Liver (tissue), 9 donors: ENCODE results near the gene BMP10. TPM values are rescaled to one million over a fixed set of nuclear protein-coding genes. Genes with fewer than 3 reads are reported as not detected.

ENCODE experiments used
- DNase-seq: peaks from one replicate; pipeline ENCODE4 v3.0.0-alpha.2; 2017; ENCODE audit warnings: low spot score
- H3K27ac ChIP-seq, 2 donors: one replicate each; pipeline ENCODE4 v1.7.0; 2013; ENCODE audit warnings: inconsistent platforms in 2 of 2, low read length in 2 of 2, control low read depth in 1 of 2, low read depth in 1 of 2, mild to moderate bottlenecking in 1 of 2
- H3K27me3 ChIP-seq, 4 donors: one replicate each; pipeline versions ENCODE4 v1.6.1 to v1.7.0; 2013; ENCODE audit warnings: low read length in 3 of 4, inconsistent platforms in 1 of 4, mild to moderate bottlenecking in 1 of 4, moderate library complexity in 1 of 4; ENCODE audit not compliant: control insufficient read depth in 4 of 4, insufficient read depth in 4 of 4
- H3K36me3 ChIP-seq, 4 donors: one replicate each; pipeline versions ENCODE4 v1.6.1 to v1.7.0; 2013; ENCODE audit warnings: low read length in 3 of 4, mild to moderate bottlenecking in 3 of 4, low read depth in 1 of 4, moderate library complexity in 1 of 4; ENCODE audit not compliant: control insufficient read depth in 4 of 4, insufficient read depth in 3 of 4
- H3K4me1 ChIP-seq, 4 donors: one replicate each; pipeline versions ENCODE4 v1.6.1 to v1.7.0; 2013; ENCODE audit warnings: low read length in 3 of 4, mild to moderate bottlenecking in 3 of 4, moderate library complexity in 1 of 4; ENCODE audit not compliant: control insufficient read depth in 4 of 4, insufficient read depth in 4 of 4
- H3K4me3 ChIP-seq, 3 donors: one replicate each; pipeline versions ENCODE4 v1.6.1 to v1.7.0; 2013; ENCODE audit warnings: low read length in 3 of 3, control low read depth in 1 of 3, low read depth in 1 of 3, mild to moderate bottlenecking in 1 of 3
- H3K9ac ChIP-seq, 2 donors: one replicate each; pipeline ENCODE4 v1.7.0; 2013; ENCODE audit warnings: low read length in 2 of 2, mild to moderate bottlenecking in 2 of 2, moderate library complexity in 2 of 2, control low read depth in 1 of 2, low read depth in 1 of 2
- H3K9me3 ChIP-seq, 4 donors: one replicate each; pipeline versions ENCODE4 v1.6.1 to v1.7.0; 2013; ENCODE audit warnings: low read length in 3 of 4; ENCODE audit not compliant: control insufficient read depth in 4 of 4
- CTCF ChIP-seq: fragments of 150-350 bp; IDR thresholded peaks from 2 replicates; pipeline ENCODE4 v1.5.1; 2017; ENCODE audit warnings: improper control_type of control experiment, low read depth, low read length; ENCODE audit not compliant: missing input control
- EGR1 ChIP-seq, 2 donors: IDR thresholded peaks; 2 replicates each; pipeline ENCODE4 v1.6.1; 2016 to 2018; ENCODE audit warnings: antibody characterized with exemption in 2 of 2, low read depth in 2 of 2
- FOXA1 ChIP-seq: IDR thresholded peaks from 2 replicates; pipeline ENCODE4 v1.6.1; 2016; ENCODE audit warnings: antibody characterized with exemption
- FOXA2 ChIP-seq: IDR thresholded peaks from 2 replicates; pipeline ENCODE4 v1.6.1; 2016; ENCODE audit warnings: antibody characterized with exemption
- GABPA ChIP-seq, 2 donors: IDR thresholded peaks in 1 of 2; conservative IDR thresholded peaks in 1 of 2; 2 replicates each; pipeline ENCODE4 v1.6.1; 2016; ENCODE audit warnings: antibody characterized with exemption in 2 of 2, mild to moderate bottlenecking in 1 of 2, moderate library complexity in 1 of 2
- HNF4A ChIP-seq, 2 donors: conservative IDR thresholded peaks; 2 replicates each; pipeline ENCODE4 v1.6.1; 2016; ENCODE audit warnings: antibody characterized with exemption in 2 of 2, mild to moderate bottlenecking in 2 of 2
- HNF4G ChIP-seq: IDR thresholded peaks from 2 replicates; pipeline ENCODE4 v1.6.1; 2016; ENCODE audit warnings: antibody characterized with exemption
- RAD21 ChIP-seq, 2 donors: IDR thresholded peaks; 2 replicates each; pipeline ENCODE4 v1.6.1; 2016; ENCODE audit warnings: antibody characterized with exemption in 2 of 2, mild to moderate bottlenecking in 2 of 2
- RXRA ChIP-seq, 2 donors: IDR thresholded peaks; 2 replicates each; pipeline ENCODE4 v1.6.1; 2017 to 2018; ENCODE audit warnings: antibody characterized with exemption in 2 of 2, mild to moderate bottlenecking in 1 of 2
- SP1 ChIP-seq: IDR thresholded peaks from 2 replicates; pipeline ENCODE4 v1.6.1; 2018; ENCODE audit warnings: antibody characterized with exemption, mild to moderate bottlenecking
- YY1 ChIP-seq: IDR thresholded peaks from 2 replicates; pipeline ENCODE4 v1.6.1; 2016; ENCODE audit warnings: antibody characterized with exemption, mild to moderate bottlenecking
- WGBS: extraction: QIAGEN DNeasy Blood & Tissue Kit; methylation state at CpG from one replicate; pipeline ENCODE4 v1.1.7; 2013; 5-methylcytosine and 5-hydroxymethylcytosine counted together
- polyA plus RNA-seq, 2 donors: library from polyadenylated mRNA; stranded (reverse) in 1 of 2; unstranded in 1 of 2; fragments of 200-250 nt in 1 of 2; fragments of >200 nt in 1 of 2; fragmentation: Nextera tagmentation in 1 of 2; extraction: Ambion mirVana in 1 of 2; gene quantifications; one replicate each; pipeline versions ENCODE4 v1.2.1 to v1.2.3, GENCODE V29; 2013 to 2015
- total RNA-seq, 2 donors: library from RNA; depleted of rRNA; stranded (reverse); fragments of >200 nt; gene quantifications; one replicate each; pipeline ENCODE4 v1.2.3, GENCODE V29; 2014
- TF ChIP-seq, protein P1 (sequence below): IDR thresholded peaks from 2 replicates; pipeline ENCODE4 v1.6.1; 2016; ENCODE audit warnings: antibody characterized with exemption
- TF ChIP-seq, protein P2 (sequence below): IDR thresholded peaks from 2 replicates; pipeline ENCODE4 v1.6.1; 2016; ENCODE audit warnings: antibody characterized with exemption
- TF ChIP-seq, protein P3 (sequence below): IDR thresholded peaks from 2 replicates; pipeline ENCODE4 v1.6.1; 2016; ENCODE audit warnings: antibody characterized with exemption
- donor health status: healthy.
- donor health status: healthy.
- donor health status: healthy.
- donor health status: healthy.
- donor health status: healthy.

Gene BMP10
- total and polyA plus RNA-seq, 4 donors, result 0.39 to 10.0 (median 8.7) TPM

DNA sequence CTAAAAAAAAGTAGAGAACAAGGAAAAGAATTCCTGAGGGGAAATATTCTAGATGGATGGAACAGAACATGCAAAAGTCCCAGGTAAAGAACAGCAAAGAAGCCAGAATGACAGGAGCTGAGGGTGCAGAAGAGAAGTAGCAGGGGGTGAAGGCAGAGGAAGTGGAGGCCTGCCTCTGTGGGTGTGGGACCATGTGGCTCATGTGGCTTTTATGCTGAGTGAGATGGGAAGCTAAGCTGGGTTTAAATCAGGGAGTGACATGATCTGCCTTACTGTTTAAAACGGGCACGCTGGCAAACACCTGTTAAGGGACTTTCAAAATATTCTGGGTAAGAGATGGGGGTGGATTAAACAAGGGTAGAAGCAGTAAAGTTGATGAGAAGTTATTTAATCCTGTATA is 41.5 kb upstream of the BMP10 start:
- TF ChIP-seq FOXA2 (no peak), YY1 (no peak), RXRA (IDR thresholded peaks at IDR 0.05) (no peak)
- Histone ChIP-seq H3K9ac (no peak overlapping the region), H3K27ac (no peak overlapping the region), H3K36me3 (no peaks in the 10 kb centered on the region), H3K4me3 (no peak overlapping the region), H3K9me3 (no peaks in the 10 kb centered on the region), H3K4me1 (peaks cover 0 to 14% (median 6%) of the 10 kb centered on the region in 4 donors), H3K27me3 (no peaks in the 10 kb centered on the region)
- DNase-seq, result no peak
- 65% methylated on average over 2 of the region's 2 CpGs for WGBS

DNA sequence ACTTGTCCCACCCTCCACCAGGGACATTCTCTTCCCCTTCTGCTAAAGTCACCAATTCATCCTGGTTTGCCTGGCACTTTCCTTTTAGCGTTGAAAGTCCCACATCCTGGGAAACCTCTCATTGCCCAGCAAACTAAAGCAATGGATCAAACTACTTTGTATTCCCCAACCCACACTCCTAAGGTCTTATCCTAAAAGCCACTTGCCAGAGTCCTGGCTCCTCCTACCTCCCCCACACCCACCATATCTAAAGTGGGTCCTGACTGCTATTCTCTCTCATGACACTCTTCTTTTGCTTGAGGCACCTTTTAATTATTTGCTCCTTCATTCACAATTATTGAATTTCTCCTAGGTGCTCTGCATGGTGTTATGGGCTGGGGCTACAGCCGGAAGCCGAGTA is 40.9 kb upstream of the BMP10 start:
- H3K9ac ChIP-seq, result no peak overlapping the region
- no peak overlapping the region for H3K4me3 ChIP-seq
- H3K27me3 ChIP-seq, result no peaks in the 10 kb centered on the region
- TF ChIP-seq FOXA1 (no peak), GABPA (IDR thresholded peaks at IDR 0.05 in 1 of 2, conservative IDR thresholded peaks at IDR 0.05 in 1 of 2) (no peak), EGR1 (IDR thresholded peaks at IDR 0.05; ENCODE audit: low read depth in 2 of 2) (no peak), RXRA (IDR thresholded peaks at IDR 0.05) (no peak), CTCF (no peak), HNF4G (no peak), FOXA2 (no peak), SP1 (no peak), HNF4A (conservative IDR thresholded peaks at IDR 0.05) (no peak), RAD21 (IDR thresholded peaks at IDR 0.05) (no peak)
- TF ChIP-seq, protein P1, sequence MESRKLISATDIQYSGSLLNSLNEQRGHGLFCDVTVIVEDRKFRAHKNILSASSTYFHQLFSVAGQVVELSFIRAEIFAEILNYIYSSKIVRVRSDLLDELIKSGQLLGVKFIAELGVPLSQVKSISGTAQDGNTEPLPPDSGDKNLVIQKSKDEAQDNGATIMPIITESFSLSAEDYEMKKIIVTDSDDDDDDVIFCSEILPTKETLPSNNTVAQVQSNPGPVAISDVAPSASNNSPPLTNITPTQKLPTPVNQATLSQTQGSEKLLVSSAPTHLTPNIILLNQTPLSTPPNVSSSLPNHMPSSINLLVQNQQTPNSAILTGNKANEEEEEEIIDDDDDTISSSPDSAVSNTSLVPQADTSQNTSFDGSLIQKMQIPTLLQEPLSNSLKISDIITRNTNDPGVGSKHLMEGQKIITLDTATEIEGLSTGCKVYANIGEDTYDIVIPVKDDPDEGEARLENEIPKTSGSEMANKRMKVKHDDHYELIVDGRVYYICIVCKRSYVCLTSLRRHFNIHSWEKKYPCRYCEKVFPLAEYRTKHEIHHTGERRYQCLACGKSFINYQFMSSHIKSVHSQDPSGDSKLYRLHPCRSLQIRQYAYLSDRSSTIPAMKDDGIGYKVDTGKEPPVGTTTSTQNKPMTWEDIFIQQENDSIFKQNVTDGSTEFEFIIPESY, result no peak
- TF ChIP-seq, protein P2, sequence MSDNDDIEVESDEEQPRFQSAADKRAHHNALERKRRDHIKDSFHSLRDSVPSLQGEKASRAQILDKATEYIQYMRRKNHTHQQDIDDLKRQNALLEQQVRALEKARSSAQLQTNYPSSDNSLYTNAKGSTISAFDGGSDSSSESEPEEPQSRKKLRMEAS, result no peak
- TF ChIP-seq, protein P3, sequence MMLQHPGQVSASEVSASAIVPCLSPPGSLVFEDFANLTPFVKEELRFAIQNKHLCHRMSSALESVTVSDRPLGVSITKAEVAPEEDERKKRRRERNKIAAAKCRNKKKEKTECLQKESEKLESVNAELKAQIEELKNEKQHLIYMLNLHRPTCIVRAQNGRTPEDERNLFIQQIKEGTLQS, result no peak
- no peak for DNase-seq
- peaks cover 0 to 11% (median 6%) of the 10 kb centered on the region in 4 donors for H3K4me1 ChIP-seq
- no peaks in the 10 kb centered on the region for H3K9me3 ChIP-seq
- no peak overlapping the region for H3K27ac ChIP-seq
- WGBS, result 96% methylated on average over 3 of the region's 3 CpGs
- no peaks in the 10 kb centered on the region for H3K36me3 ChIP-seq

- WGBS, result 95% methylated on average over 1 of the region's 1 CpG
- no peaks in the 10 kb centered on the region for H3K27me3 ChIP-seq
- H3K4me1 ChIP-seq, result peaks cover 0 to 11% (median 6%) of the 10 kb centered on the region in 4 donors
- TF ChIP-seq RXRA (IDR thresholded peaks at IDR 0.05) (no peak), SP1 (no peak), HNF4G (no peak), EGR1 (IDR thresholded peaks at IDR 0.05; ENCODE audit: low read depth in 2 of 2) (no peak)
- TF ChIP-seq, protein P2, result no peak
- H3K36me3 ChIP-seq, result no peaks in the 10 kb centered on the region
- H3K9ac ChIP-seq, result no peak overlapping the region
- H3K27ac ChIP-seq, result no peak overlapping the region
- DNase-seq, result no peak
- no peaks in the 10 kb centered on the region for H3K9me3 ChIP-seq
- no peak overlapping the region for H3K4me3 ChIP-seq
Observed at GRCh38 chr2:68911709-68912108, 40.5 kb upstream of the BMP10 start.
